Measurements from ENCODE around the gene RGS21. TPM values are rescaled to one million over a fixed set of nuclear protein-coding genes. Genes with fewer than 3 reads are reported as not detected.

The RGS21 gene
- polyA plus RNA-seq, 1 donor from 2014 or later: not detected

GRCh38 chr1:192382758-192383157 is 66.0 kb downstream of the RGS21 start:
- Histone ChIP-seq H3K36me3 (ENCODE audit: insufficient read depth, low read length) (no peaks in the 10 kb centered on the region), H3K4me3 (ENCODE audit: low read length) (no peak overlapping the region), H4K20me1 (ENCODE audit: insufficient read depth) (no peaks in the 10 kb centered on the region), H3K9me3 (ENCODE audit: low read length) (no peaks in the 10 kb centered on the region), H3K4me2 (ENCODE audit: low read length) (no peak overlapping the region), H3K27me3 (ENCODE audit: insufficient read depth, low read depth, low read length) (no peaks in the 10 kb centered on the region), H3K79me2 (replicated peaks; ENCODE audit: insufficient read depth, low read length) (no peaks in the 10 kb centered on the region), H3K9me2 (ENCODE audit: insufficient read depth, low read length) (no peaks in the 10 kb centered on the region), H3K27ac (ENCODE audit: low read length) (no peak overlapping the region), H2AFZ (ENCODE audit: low read depth, low read length) (no peak overlapping the region), H3K9ac (ENCODE audit: low read length) (no peak overlapping the region), H3F3A (ENCODE audit: insufficient read depth, low read length, poor library complexity, severe bottlenecking) (no peaks in the 10 kb centered on the region)
- no peak for TF ChIP-seq TAF1 (IDR thresholded peaks at IDR 0.05; ENCODE audit: low read depth)

DNA sequence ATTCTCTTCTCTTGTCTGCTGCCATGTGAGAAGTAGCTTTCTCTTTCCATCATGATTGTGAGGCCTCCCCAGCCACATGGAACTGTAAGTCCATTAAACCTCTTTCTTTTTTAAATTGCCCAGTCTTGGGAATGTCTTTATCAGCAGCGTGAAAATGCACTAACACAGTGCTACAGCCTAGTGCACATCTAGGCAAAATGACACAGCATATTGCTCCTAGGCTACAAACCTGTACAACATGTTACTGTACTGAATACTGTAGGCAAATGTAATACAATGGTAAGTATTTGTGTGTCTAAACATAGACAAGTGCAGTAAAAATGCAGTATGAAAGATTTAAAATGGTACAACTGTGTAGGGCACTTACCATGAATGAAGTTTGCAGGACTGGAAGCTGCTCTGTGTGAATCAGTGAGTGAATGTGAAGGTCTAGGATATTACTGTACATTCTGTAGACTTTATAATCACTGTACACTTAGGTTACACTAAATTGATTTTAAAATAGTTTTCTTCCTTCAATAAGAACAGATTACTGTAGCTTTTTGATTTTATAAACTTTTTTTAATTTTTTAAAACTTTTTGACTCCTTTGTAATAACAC is 69.4 kb downstream of the RGS21 start:
- no peak overlapping the region for H3K4me3 ChIP-seq (ENCODE audit: low read length)
- no peaks in the 10 kb centered on the region for H3K36me3 ChIP-seq (ENCODE audit: insufficient read depth, low read length)
- no peak overlapping the region for H3K9ac ChIP-seq (ENCODE audit: low read length)
- no peaks in the 10 kb centered on the region for H3K9me3 ChIP-seq (ENCODE audit: low read length)
- H3K27me3 ChIP-seq (ENCODE audit: insufficient read depth, low read depth, low read length): no peaks in the 10 kb centered on the region
- H3K27ac ChIP-seq (ENCODE audit: low read length): no peak overlapping the region
- H2AFZ ChIP-seq (ENCODE audit: low read depth, low read length): no peak overlapping the region
- H3K4me2 ChIP-seq (ENCODE audit: low read length): no peak overlapping the region
- H4K20me1 ChIP-seq (ENCODE audit: insufficient read depth): no peaks in the 10 kb centered on the region
- H3F3A ChIP-seq (ENCODE audit: insufficient read depth, low read length, poor library complexity, severe bottlenecking): no peaks in the 10 kb centered on the region
- no peaks in the 10 kb centered on the region for H3K9me2 ChIP-seq (ENCODE audit: insufficient read depth, low read length)
- no peaks in the 10 kb centered on the region for H3K79me2 ChIP-seq (replicated peaks; ENCODE audit: insufficient read depth, low read length)
- TF ChIP-seq MXI1 (conservative IDR thresholded peaks at IDR 0.05; ENCODE audit: poor library complexity, severe bottlenecking) (no peak), EZH2 (IDR thresholded peaks at IDR 0.05; ENCODE audit: borderline replicate concordance, insufficient read depth, low read length, poor library complexity, severe bottlenecking) (no peak), CTCF (IDR thresholded peaks at IDR 0.05; ENCODE audit: poor library complexity, severe bottlenecking) (no peak), TAF1 (IDR thresholded peaks at IDR 0.05; ENCODE audit: low read depth) (no peak), RAD21 (conservative IDR thresholded peaks at IDR 0.05) (no peak), EP300 (conservative IDR thresholded peaks at IDR 0.05; ENCODE audit: poor library complexity, severe bottlenecking) (no peak), SMC3 (conservative IDR thresholded peaks at IDR 0.05; ENCODE audit: poor library complexity) (no peak), REST (IDR thresholded peaks at IDR 0.05; ENCODE audit: borderline replicate concordance) (no peak), POLR2AphosphoS5 (IDR thresholded peaks at IDR 0.05) (no peak)

Measured in neural cell (in vitro differentiated cells).